Liver (tissue), 3 donors: ENCODE results near the gene CXCL14.

Experiments used
- FOXA1 ChIP-seq: IDR thresholded peaks from 2 replicates; pipeline ENCODE4 v1.6.1; 2016; ENCODE audit warnings: antibody characterized with exemption
- GABPA ChIP-seq, 2 donors: IDR thresholded peaks in 1 of 2; conservative IDR thresholded peaks in 1 of 2; 2 replicates each; pipeline ENCODE4 v1.6.1; 2016; ENCODE audit warnings: antibody characterized with exemption in 2 of 2, mild to moderate bottlenecking in 1 of 2, moderate library complexity in 1 of 2
- HNF4A ChIP-seq, 2 donors: conservative IDR thresholded peaks; 2 replicates each; pipeline ENCODE4 v1.6.1; 2016; ENCODE audit warnings: antibody characterized with exemption in 2 of 2, mild to moderate bottlenecking in 2 of 2
- JUND ChIP-seq, 2 donors: IDR thresholded peaks; 2 replicates each; pipeline ENCODE4 v1.6.1; 2016; ENCODE audit warnings: antibody characterized with exemption in 2 of 2
- MAX ChIP-seq: IDR thresholded peaks from 2 replicates; pipeline ENCODE4 v1.6.1; 2016; ENCODE audit warnings: antibody characterized with exemption
- NR2F2 ChIP-seq: IDR thresholded peaks from 2 replicates; pipeline ENCODE4 v1.6.1; 2016; ENCODE audit warnings: antibody characterized with exemption
- RAD21 ChIP-seq, 2 donors: IDR thresholded peaks; 2 replicates each; pipeline ENCODE4 v1.6.1; 2016; ENCODE audit warnings: antibody characterized with exemption in 2 of 2, mild to moderate bottlenecking in 2 of 2
- SP1 ChIP-seq: IDR thresholded peaks from 2 replicates; pipeline ENCODE4 v1.6.1; 2018; ENCODE audit warnings: antibody characterized with exemption, mild to moderate bottlenecking
- TAF1 ChIP-seq: conservative IDR thresholded peaks from 2 replicates; pipeline ENCODE4 v1.6.1; 2016; ENCODE audit warnings: antibody characterized with exemption, mild to moderate bottlenecking
- YY1 ChIP-seq: IDR thresholded peaks from 2 replicates; pipeline ENCODE4 v1.6.1; 2016; ENCODE audit warnings: antibody characterized with exemption, mild to moderate bottlenecking
- ZBTB33 ChIP-seq: IDR thresholded peaks from 2 replicates; pipeline ENCODE4 v1.6.1; 2016; ENCODE audit warnings: antibody characterized with exemption
- TF ChIP-seq, protein P1 (sequence below): IDR thresholded peaks from 2 replicates; pipeline ENCODE4 v1.6.1; 2016; ENCODE audit warnings: antibody characterized with exemption, mild to moderate bottlenecking
- TF ChIP-seq, protein P2 (sequence below): fragments of 150-350 bp; IDR thresholded peaks from 2 replicates; pipeline ENCODE4 v1.5.1; 2017; ENCODE audit warnings: improper control_type of control experiment, low read depth, low read length; ENCODE audit not compliant: missing input control
- donor health status: healthy.
- donor health status: healthy.

DNA sequence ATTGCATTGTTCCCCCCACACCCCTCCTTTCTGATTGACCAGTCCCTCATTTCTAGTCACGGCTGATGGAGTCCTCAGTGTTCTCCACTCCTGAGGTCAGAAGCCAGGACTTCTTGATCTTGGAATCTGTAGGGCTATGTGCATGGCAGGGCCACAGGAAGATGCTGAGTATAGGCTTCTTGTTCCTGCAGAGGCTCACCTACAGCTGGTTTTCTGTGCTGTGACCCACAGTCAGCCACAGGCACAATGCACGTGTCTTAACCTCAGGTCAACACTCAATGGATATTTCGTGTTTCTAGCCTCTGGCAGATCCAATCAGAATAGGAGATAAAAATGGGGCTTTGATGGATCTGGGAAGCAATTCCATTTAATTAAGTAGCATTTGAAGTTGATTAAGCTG, 14.3 kb upstream of the CXCL14 start:
- TF ChIP-seq, protein P1, sequence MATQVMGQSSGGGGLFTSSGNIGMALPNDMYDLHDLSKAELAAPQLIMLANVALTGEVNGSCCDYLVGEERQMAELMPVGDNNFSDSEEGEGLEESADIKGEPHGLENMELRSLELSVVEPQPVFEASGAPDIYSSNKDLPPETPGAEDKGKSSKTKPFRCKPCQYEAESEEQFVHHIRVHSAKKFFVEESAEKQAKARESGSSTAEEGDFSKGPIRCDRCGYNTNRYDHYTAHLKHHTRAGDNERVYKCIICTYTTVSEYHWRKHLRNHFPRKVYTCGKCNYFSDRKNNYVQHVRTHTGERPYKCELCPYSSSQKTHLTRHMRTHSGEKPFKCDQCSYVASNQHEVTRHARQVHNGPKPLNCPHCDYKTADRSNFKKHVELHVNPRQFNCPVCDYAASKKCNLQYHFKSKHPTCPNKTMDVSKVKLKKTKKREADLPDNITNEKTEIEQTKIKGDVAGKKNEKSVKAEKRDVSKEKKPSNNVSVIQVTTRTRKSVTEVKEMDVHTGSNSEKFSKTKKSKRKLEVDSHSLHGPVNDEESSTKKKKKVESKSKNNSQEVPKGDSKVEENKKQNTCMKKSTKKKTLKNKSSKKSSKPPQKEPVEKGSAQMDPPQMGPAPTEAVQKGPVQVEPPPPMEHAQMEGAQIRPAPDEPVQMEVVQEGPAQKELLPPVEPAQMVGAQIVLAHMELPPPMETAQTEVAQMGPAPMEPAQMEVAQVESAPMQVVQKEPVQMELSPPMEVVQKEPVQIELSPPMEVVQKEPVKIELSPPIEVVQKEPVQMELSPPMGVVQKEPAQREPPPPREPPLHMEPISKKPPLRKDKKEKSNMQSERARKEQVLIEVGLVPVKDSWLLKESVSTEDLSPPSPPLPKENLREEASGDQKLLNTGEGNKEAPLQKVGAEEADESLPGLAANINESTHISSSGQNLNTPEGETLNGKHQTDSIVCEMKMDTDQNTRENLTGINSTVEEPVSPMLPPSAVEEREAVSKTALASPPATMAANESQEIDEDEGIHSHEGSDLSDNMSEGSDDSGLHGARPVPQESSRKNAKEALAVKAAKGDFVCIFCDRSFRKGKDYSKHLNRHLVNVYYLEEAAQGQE: no peak
- TF ChIP-seq, protein P2, sequence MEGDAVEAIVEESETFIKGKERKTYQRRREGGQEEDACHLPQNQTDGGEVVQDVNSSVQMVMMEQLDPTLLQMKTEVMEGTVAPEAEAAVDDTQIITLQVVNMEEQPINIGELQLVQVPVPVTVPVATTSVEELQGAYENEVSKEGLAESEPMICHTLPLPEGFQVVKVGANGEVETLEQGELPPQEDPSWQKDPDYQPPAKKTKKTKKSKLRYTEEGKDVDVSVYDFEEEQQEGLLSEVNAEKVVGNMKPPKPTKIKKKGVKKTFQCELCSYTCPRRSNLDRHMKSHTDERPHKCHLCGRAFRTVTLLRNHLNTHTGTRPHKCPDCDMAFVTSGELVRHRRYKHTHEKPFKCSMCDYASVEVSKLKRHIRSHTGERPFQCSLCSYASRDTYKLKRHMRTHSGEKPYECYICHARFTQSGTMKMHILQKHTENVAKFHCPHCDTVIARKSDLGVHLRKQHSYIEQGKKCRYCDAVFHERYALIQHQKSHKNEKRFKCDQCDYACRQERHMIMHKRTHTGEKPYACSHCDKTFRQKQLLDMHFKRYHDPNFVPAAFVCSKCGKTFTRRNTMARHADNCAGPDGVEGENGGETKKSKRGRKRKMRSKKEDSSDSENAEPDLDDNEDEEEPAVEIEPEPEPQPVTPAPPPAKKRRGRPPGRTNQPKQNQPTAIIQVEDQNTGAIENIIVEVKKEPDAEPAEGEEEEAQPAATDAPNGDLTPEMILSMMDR: no peak
- TF ChIP-seq GABPA (IDR thresholded peaks at IDR 0.05 in 1 of 2, conservative IDR thresholded peaks at IDR 0.05 in 1 of 2) (no peak), YY1 (no peak), MAX (no peak), JUND (IDR thresholded peaks at IDR 0.05) (no peak), SP1 (no peak), FOXA1 (no peak), TAF1 (no peak), RAD21 (IDR thresholded peaks at IDR 0.05) (no peak), NR2F2 (no peak), HNF4A (conservative IDR thresholded peaks at IDR 0.05) (no peak), ZBTB33 (no peak)
